HG02642 (cell line): ENCODE data around the gene CLEC18B.
A peak's percentile ranks its signal among the peaks of the same experiment; 100 is the strongest.
"Not testable (repeated sequence)": the region's sequence is repeated elsewhere in the genome, so short reads cannot be mapped to it uniquely, and the experiment has no call there.

ENCODE experiments used
- ATAC-seq: cut with Tn5 transposase; IDR thresholded peaks from one replicate; pipeline ENCODE4 v1.9.1; 2021; ENCODE audit warnings: mild to moderate bottlenecking; ENCODE audit not compliant: unreplicated experiment, poor library complexity

Gene CLEC18B

DNA sequence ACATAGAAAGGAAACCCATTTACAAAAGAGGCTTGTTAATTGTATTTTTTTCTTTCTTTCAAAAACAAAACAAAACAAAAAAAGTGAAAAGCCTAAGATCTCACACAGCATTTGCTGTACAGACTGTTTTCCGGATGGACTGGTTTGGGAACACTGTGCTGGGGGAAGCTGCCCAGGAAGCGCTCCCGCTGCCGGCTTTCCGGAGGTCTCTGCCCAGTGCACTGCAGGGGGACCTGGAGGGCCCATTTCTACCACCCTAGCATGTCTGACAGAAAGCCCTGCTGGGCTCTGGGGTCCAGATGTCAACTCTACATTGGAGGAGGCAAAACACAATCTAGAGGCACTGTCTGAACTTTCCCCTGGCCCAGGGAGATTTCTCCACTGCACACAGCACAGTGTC lies 26.3 kb upstream of the CLEC18B start:
- no peak for ATAC-seq

DNA sequence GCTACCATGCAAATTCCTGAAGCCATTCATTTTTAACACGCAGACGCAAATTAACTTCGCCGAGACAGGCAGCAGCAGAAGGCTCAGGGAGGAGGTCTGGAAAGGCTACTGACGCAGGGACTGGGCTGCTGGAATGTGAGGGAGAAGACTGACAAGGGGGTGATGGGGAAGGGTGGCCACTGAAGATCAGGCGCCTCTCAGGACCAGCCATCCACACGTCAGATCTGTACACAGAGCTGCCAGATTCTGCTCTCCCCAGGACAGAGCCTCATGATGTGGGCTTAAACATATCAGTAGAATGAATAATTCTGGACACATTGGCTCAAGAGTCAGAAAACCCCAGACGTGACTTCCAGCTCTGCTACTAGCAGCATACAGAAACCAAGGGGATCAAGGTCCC lies 25.6 kb upstream of the CLEC18B start:
- no peak for ATAC-seq

DNA sequence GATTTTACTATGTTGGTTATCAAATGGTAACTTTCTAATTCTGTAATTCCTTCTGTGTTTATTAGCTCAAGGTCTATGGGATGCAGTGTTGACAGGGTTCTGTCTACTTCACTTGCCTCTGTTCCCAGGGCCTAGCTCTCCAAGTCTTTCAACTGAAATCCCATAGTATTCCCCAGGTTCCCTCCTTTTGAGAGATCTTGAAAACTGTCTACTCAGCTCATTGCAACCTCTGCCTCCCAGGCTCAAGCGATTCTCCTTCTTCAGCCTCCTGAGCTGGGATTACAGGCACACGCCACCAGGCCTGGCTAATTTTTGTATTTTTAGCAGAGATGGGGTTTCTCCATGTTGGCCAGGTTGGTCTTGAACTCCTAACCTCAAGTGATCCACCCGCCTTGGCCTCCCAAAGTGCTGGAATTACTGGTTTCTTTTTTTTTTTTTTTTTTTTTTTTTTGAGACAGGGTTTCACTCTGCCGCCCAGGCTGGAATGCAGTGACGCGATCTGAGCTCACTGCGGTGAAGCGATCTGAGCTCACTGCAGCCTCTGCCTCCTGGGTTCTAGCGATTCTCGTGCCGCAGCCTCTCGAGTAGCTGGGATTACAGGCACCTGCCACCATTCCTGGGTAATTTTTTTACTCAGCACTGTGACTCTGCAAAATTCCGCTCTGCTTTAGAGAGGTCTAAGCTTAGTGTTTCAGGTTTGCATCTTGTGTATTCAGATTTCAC lies 22.5 kb upstream of the CLEC18B start:
- not testable (repeated sequence) for ATAC-seq

DNA sequence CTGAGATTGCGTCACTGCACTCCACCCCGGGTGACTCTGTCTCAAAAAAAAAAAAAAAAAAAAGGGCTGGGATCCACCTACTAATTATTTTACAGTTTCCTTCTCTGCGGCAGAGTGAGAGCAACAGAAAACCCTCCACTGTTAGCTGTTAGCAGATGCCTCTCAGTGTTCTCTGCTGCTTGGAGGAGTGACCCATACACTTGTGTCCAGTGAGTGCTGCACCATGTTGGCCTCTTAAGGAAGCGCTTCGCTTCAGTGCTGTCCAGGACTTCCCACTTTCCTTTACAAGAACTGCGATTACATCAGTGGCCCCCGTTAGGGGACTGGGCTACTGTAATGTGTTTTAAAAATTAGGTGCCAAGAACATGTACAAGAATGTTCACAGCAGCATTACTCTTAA lies 18.4 kb upstream of the CLEC18B start:
- ATAC-seq: no peak

DNA sequence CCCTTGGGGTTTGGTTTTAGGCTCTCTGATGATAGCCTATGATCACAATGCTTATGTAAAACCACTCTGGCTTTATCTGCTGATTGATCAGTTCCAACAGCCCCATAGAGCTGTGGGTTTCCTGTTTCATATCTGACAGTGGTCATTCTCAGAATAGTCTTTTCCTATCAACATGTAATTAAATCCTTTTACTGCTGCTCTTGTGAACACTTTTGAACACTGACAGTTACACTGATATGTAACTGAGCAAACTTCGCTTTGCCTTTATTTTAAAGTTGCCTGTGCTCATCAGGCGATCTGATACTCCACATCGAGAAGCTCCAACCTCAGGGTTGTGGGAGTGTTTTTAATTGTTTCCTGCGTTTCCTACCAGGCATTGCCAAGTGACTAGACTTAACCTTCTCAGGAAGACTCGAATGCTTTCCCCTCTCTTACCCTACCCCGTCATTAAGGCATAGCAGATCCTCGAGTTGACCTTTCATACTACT lies 17.3 kb upstream of the CLEC18B start:
- ATAC-seq: no peak

DNA sequence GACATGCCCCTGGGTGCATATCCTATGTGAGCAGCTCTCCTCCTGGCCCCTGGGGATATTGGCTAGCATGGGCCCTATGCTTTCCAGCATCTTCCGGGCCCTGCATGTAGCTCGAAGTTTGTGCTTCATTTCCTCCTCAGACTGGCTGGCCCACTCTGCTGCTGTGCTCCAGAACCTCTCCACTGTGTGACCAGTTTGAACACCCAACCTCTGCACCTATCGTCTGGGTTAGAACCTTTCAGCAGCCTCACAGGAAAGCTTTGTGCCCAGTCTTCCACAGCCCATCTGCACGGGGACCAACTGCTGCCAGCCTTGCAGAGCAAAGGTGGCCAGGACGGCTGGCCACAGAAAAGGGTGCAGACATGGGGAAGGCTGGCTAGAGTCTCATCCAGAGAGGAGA lies 10.2 kb upstream of the CLEC18B start:
- no peak for ATAC-seq

DNA sequence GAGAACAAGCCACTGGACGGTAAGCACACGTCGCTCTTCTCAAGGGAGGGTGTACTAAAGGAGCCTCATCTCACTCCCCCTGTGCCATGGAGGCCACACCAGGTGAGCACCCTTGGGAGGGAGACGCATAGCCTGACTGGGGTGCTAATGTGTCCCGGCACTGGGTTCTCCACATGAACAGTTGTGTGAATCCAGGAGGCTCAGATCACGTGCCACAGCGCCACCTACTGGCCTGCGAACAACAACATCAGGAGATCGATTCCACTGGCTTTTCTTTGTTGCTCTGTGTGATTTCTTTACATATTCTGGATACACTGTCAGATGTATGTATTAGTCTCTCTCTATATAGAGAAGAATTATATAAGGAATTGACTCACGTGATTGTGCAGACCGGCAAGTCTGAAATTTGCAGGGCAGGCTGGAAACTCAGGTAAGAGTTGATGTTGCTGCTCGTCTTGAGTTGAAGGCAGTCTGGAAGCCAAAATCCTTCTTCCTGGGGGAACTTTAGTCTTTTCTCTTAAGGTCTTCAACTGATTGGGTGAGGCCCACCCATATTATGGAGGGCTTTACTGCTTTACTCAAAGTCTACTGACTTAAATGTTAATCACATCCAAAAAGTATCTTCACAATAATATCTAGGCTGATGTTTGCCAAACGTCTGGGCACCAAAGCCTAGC lies 8.9 kb upstream of the CLEC18B start:
- peak; percentile 67 for ATAC-seq

DNA sequence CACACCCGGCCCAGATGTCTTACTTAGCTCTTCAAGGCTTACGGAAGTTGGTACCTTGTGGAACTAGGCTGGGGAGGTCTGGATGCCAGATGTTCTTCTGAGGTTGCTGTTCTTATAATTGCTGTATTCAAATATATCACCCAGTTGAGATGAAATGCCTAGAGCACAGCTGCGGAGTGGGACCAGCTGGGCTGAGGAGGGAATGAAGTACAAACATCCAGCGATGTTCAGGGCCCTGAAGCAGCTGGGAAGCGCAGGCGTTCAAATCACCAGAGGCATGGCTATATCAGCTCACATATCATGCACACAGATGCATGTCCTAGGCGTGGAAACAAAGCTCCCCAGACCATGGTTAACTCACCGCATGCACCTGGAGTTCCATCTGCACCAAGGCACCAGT lies 7.2 kb upstream of the CLEC18B start:
- not testable (repeated sequence) for ATAC-seq

DNA sequence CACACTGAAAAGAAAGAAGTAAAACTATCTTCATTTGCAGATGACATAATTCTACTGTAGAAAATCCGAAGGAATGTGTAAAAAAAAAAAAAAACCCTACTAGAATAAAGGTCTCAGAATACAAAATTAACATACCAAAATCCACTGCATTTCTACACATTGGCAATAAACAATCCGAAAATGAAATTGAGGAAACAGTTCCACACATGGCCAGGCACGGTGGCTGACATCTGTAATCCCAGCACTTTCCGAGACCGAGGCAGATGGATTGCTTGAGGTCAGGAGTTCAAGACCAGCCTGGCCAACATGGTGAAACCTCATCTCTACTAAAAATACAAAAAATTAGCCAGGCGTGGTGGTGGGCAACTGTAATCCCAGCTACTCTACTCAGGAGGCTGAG lies 4.5 kb upstream of the CLEC18B start:
- not testable (repeated sequence) for ATAC-seq

DNA sequence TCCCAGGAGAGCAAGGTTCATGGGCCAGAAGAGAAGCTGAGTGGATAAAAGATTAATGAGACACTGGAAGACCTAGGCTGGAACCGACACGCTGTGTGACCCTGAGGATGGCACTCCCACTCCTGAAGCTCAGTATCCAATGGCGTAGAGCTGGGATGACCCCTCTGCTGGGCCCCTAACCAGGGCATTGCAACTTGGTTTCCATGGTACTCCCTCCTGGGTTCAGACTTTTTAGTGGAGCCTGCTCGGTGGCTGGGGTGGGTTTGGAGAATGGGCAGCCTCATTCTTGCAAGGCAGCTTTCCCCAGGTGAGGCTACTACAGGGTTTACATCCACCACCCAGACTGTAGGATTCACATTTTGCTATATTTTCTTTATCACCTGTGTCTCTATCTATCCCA lies 2.4 kb upstream of the CLEC18B start:
- not testable (repeated sequence) for ATAC-seq

DNA sequence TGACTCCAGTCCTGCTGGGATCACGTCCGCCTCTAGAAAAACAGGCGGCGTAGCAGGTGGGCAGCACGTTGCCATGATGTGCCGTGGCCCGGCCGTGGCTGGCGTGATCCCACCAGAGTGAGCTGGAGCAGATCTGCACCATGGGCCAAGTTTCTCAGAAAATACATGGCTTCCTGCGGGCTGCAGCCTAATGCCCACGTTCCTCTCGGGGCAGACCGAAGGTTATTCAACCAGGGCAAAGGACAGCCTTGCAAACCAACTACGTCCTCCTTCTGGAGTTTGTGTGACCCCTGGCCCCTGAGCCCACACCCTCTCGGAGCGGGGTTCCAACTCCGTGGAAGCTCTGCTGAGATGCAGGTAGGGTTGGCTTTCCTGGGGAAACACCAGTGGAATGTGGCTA lies 808 bp upstream of the CLEC18B start:
- not testable (repeated sequence) for ATAC-seq

DNA sequence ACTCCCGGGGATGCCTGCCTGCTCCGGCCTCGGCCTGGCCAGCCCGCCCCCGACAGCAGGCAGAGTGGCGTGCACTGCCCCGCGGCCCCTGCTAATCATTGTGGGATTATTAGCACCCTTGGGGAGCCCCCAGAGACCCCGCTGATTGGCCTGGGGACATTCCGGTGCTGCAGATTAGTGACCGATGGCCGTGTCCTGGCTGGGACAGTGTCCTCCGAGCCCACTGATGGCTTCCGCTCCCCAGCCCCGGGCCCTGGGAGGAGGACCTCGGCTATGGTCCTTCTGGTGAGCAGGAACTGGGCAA lies 156 bp upstream of the CLEC18B start:
- not testable (repeated sequence) for ATAC-seq

DNA sequence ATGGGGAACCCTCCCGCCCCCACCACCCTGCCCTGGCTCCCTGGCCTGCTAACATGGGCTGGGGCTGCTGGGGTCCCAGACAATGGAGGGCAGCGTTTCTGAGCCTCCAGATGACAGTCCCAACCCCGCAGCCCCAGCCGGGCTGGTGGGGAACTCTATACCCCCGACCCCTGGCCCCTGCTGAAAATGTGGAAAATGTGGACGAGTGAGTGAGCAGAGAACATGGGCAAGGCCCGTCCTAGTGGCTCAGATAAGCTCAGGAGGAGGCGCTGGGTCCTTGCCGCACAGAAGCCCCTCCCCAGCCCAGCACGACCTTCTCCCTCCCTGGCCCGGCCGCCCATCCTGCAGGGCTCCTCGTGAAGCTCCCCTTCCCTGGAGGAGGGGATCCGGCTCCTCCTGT lies 1.5 kb downstream of the CLEC18B start:
- ATAC-seq: not testable (repeated sequence)

DNA sequence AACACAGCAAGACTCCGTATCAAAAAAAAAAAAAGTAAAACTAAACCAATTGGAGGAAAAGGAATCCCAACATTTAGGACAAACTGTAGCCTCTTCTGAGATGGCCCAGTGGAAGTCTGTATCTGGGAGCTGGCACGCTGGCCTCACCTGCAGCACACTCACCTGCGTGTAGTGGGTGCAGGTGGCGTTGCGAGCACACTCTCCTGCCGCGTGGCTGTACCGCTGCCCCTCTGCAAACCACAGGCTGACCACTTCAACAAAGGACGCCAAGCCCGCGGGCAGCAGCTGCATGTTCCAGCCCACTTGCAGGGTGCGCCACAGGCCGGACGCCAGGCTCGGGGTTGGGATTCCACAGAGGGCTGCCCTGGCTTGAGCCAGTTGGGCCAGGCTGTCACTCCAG lies 3.4 kb downstream of the CLEC18B start:
- ATAC-seq: not testable (repeated sequence)

DNA sequence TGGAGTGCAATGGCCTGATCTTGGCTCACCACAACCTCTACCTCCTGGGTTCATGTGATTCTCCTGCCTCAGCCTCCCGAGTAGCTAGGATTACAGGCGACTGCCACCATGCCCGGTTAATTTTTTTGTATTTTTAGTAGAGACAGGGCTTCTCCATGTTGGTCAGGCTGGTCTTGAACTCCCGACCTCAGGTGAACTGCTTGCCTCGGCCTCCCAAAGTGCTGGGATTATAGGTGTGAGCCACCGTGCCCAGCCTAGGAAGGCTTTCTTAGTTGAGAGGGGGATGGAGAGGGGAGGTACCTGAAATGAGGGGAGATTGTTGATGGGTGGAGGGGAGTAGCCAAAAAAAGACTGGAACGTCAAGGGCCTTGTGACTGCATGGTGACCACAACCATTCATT lies 7.4 kb downstream of the CLEC18B start:
- not testable (repeated sequence) for ATAC-seq

DNA sequence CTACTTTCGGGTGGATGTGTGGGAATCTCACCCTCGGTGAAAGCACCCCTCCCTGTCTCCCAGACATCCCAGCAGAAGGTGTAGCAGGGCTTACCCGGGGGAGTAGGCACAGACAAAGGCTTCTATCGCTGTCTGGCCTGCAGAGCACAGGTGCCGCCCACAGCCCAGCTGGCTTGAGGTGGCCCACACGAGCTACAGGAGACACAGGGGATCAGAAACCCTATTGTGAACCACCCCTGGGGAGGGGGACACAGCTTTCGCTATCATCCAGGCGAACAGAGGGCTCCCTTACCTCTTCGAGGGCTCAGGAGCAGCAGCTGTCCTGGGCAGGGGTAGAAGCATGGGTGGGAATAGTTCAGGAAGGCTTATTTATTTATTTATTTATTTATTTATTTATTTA lies 7.8 kb downstream of the CLEC18B start:
- ATAC-seq: not testable (repeated sequence)

DNA sequence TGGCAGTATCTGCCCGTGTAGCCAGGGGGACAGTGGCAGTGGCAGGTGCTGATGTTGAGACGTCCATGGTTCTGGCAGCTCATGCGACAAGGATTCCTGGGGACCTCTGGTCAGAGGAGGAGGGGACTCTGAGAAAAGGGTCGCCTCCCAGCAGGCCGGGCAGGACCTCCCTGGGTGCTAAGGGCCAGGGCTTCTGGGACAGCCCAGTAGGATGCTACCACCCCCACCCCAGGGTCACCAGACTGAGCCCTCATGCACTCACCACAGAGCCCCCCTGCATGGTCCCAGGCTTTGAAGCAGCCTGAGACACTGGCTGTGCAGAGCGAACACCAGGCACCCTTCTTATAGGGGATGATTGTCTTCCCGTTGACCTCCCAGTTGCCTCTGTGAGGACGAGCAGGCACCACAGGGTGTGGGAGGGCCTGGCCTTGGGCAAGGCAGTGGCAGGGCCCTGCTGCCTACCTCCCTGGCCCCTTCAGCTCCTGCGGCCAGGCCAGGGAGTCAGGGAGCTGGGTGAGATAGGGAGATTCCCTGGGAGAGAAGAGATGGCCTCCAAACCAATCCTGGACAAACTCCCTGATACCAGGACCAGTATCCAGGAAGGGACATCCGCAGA lies 8.4 kb downstream of the CLEC18B start:
- ATAC-seq: not testable (repeated sequence)

DNA sequence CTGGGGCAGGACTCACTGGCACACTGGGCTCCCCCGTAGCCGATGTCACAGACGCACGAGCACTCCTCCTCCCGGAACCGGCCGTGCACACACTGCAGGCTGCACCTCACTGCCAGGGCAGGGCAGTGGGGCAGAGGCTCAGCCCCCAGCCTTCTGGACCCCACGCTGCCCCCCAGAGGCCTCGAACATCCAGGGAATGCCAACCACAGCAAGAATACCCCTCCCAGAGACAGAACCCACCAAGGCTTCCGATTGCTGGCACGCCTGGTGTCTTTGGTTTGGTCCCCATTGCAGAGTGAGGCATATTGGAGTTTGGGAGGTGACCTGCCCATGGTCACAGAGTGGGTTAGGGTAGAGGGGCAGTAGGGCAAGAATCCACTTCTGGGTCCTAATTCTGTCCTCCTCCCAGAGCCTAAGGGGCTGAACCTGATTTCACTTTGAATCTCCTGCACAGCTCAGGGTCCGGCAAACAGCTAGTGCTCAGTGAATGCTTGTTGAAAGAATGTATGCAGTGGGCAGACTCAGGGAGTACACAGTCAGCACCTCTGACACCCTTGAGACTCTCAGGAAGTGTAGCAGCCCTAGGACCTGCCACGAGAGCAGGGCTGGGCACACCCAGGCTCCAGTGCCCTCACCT lies 9.0 kb downstream of the CLEC18B start:
- ATAC-seq: not testable (repeated sequence)

DNA sequence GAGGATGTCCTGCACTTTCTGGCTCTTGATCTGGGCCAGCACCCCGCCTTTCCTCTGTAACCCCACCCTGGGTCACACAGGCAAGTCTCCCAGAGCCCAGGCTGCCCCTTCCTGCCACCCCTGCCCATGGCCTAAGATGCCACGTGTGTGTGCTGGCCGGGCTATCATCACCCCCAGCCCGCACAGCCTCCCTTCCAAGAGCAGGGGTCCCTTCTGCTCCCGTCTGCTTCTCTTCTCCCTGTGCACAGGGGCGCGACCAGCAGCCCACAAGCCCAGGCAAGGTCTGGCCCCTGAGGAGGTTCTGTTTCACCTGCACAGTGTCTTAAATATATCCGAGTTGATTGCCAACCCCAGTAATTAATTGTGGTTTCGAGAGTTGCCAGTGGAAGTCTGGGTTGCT lies 10.3 kb downstream of the CLEC18B start:
- ATAC-seq: not testable (repeated sequence)

DNA sequence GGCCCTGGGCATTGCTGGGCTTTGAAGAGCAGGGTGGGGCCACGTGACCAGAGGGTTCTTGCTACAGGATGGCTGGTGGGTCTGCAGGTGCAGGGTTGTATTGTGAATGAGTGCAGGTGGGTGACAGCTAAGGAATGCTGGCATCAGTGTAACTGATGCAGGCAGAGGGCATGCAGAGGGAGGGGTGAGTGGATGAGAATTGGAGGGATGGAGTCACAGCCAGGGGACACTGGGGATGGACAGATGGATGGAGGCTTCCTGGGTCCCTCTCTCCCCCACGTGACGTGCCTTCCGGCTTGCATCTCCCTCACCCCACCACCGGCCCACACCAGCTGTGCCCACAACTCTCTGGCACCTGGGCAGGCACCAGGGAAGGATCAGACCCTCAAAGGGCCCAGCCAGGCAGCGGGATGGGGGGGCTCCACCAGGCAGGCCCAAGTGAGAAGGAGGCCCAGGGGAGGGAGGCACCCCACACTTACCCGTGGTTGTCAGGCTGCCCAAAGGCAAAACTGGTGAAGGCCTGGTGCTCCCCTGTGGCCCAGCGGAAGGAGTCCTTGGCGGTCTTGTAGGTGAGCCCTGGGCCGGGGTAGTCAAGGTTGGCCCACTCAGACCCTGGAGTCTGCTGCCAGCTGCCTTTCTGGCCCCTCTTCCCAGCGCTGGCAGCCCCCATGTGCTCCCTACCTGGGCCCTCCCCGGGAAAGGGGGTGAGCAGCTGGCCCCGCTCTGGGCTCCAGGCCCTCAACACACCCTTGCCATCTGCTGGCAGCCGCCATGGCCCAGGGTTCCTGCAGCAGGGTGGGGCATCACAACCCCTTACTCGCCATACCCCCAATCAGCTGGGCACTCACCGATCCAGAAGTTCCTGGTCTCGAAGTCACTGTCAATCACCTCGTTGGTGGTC lies 11.0 kb downstream of the CLEC18B start:
- ATAC-seq: not testable (repeated sequence)
